Progenitor cell of endocrine pancreas (in vitro differentiated cells): Measurements from ENCODE around the gene PHLDA1. TPM values are rescaled to one million over a fixed set of nuclear protein-coding genes. Genes with fewer than 3 reads are reported as not detected.

ENCODE experiments used
- DNase-seq: peaks from one replicate; pipeline ENCODE4 v3.0.0; 2021; ENCODE audit warnings: low spot score; ENCODE audit not compliant: unreplicated experiment
- H3K27ac Mint-ChIP-seq: 2 replicates; pipeline ENCODE4 v1.8.0; 2021; ENCODE audit warnings: mild to moderate bottlenecking, moderate library complexity, mixed read lengths
- H3K27me3 Mint-ChIP-seq: 2 replicates; pipeline ENCODE4 v1.8.0; 2021; ENCODE audit warnings: mixed read lengths
- H3K36me3 Mint-ChIP-seq: 2 replicates; pipeline ENCODE4 v1.8.0; 2022; ENCODE audit warnings: mixed read lengths; ENCODE audit not compliant: insufficient read depth
- H3K4me1 Mint-ChIP-seq: 2 replicates; pipeline ENCODE4 v1.8.0; 2021; ENCODE audit warnings: low read depth, mixed read lengths
- H3K4me3 Mint-ChIP-seq: 2 replicates; pipeline ENCODE4 v1.8.0; 2021; ENCODE audit warnings: low read depth, mild to moderate bottlenecking, moderate library complexity, mixed read lengths
- H3K9me3 Mint-ChIP-seq: 2 replicates; pipeline ENCODE4 v1.8.0; 2021; ENCODE audit warnings: low read depth, mixed read lengths
- CTCF ChIP-seq: fragments of 200-600 bp; sonication (generic); IDR thresholded peaks from one replicate; pipeline ENCODE4 v1.5.0; 2021; ENCODE audit warnings: antibody characterized with exemption, mild to moderate bottlenecking; ENCODE audit not compliant: unreplicated experiment
- total RNA-seq: library from RNA; stranded (reverse); gene quantifications from 2 replicates; pipeline ENCODE4 v1.2.1, GENCODE V29; 2021

The PHLDA1 gene
- total RNA-seq, 1 donor from 2014 or later = 45.4 TPM

GRCh38 chr12:76047742-76048141 is 16.2 kb upstream of the PHLDA1 start:
- Mint-ChIP-seq H3K27me3 (no peaks in the 10 kb centered on the region), H3K36me3 (peaks cover 30% of the 10 kb centered on the region), H3K4me3 (no peak overlapping the region), H3K27ac (no peak overlapping the region), H3K9me3 (no peaks in the 10 kb centered on the region), H3K4me1 (peaks cover 5% of the 10 kb centered on the region)
- DNase-seq = no peak
- no peak for TF ChIP-seq CTCF

GRCh38 chr12:76047060-76047459 is 15.5 kb upstream of the PHLDA1 start:
- H3K4me1 Mint-ChIP-seq = peaks cover 5% of the 10 kb centered on the region
- H3K9me3 Mint-ChIP-seq = no peaks in the 10 kb centered on the region
- peaks cover 26% of the 10 kb centered on the region for H3K36me3 Mint-ChIP-seq
- H3K27me3 Mint-ChIP-seq = no peaks in the 10 kb centered on the region
- H3K4me3 Mint-ChIP-seq = no peak overlapping the region
- DNase-seq = no peak
- H3K27ac Mint-ChIP-seq = no peak overlapping the region
- no peak for TF ChIP-seq CTCF

GRCh38 chr12:76043377-76043776 is 11.8 kb upstream of the PHLDA1 start:
- Mint-ChIP-seq H3K4me1 (peaks cover 7% of the 10 kb centered on the region), H3K27me3 (no peaks in the 10 kb centered on the region), H3K4me3 (no peak overlapping the region), H3K9me3 (no peaks in the 10 kb centered on the region), H3K36me3 (peaks cover 11% of the 10 kb centered on the region), H3K27ac (no peak overlapping the region)
- DNase-seq = no peak
- no peak for TF ChIP-seq CTCF

GRCh38 chr12:76042147-76042546 is 10.6 kb upstream of the PHLDA1 start:
- Mint-ChIP-seq H3K36me3 (peaks cover 11% of the 10 kb centered on the region), H3K27ac (no peak overlapping the region), H3K27me3 (no peaks in the 10 kb centered on the region), H3K4me1 (peaks cover 17% of the 10 kb centered on the region), H3K4me3 (no peak overlapping the region), H3K9me3 (no peaks in the 10 kb centered on the region)
- DNase-seq = no peak
- TF ChIP-seq CTCF = no peak

GRCh38 chr12:76041406-76041805 is 9.8 kb upstream of the PHLDA1 start:
- peaks cover 8% of the 10 kb centered on the region for H3K36me3 Mint-ChIP-seq
- no peak for DNase-seq
- no peak for TF ChIP-seq CTCF
- H3K4me1 Mint-ChIP-seq = peaks cover 12% of the 10 kb centered on the region
- no peak overlapping the region for H3K27ac Mint-ChIP-seq
- no peaks in the 10 kb centered on the region for H3K27me3 Mint-ChIP-seq
- no peak overlapping the region for H3K4me3 Mint-ChIP-seq
- no peaks in the 10 kb centered on the region for H3K9me3 Mint-ChIP-seq

GRCh38 chr12:76040461-76040860 is 8.9 kb upstream of the PHLDA1 start:
- peaks cover 14% of the 10 kb centered on the region for H3K4me1 Mint-ChIP-seq
- no peaks in the 10 kb centered on the region for H3K9me3 Mint-ChIP-seq
- no peak for TF ChIP-seq CTCF
- H3K27me3 Mint-ChIP-seq = no peaks in the 10 kb centered on the region
- no peak overlapping the region for H3K27ac Mint-ChIP-seq
- DNase-seq = no peak
- H3K36me3 Mint-ChIP-seq = peaks cover 8% of the 10 kb centered on the region
- no peak overlapping the region for H3K4me3 Mint-ChIP-seq
